Stimulated activated memory B cell treated with anti-CD40 and anti-IgM and Interleukin-4, amounts not matched to agents 10 μg/mL and 1 μg/mL and 100 μg/mL, for 72 hours (primary cell): Measurements from ENCODE around the gene FECH.

Experiments used
- ATAC-seq: fragments of 150-1000 bp; cut with Tn5 transposase; 2 replicates; pipeline ENCODE4 v1.10.0; 2021
- H3K27ac Mint-ChIP-seq: one replicate; pipeline ENCODE4 v1.8.0; 2022; ENCODE audit warnings: mild to moderate bottlenecking, mixed read lengths
- H3K27me3 Mint-ChIP-seq: one replicate; pipeline ENCODE4 v1.8.0; 2022; ENCODE audit warnings: mixed read lengths
- H3K36me3 Mint-ChIP-seq: one replicate; pipeline ENCODE4 v1.8.0; 2022; ENCODE audit warnings: mixed read lengths
- H3K4me1 Mint-ChIP-seq: one replicate; pipeline ENCODE4 v1.8.0; 2022; ENCODE audit warnings: mixed read lengths
- H3K4me3 Mint-ChIP-seq: one replicate; pipeline ENCODE4 v1.8.0; 2022; ENCODE audit warnings: mild to moderate bottlenecking, moderate library complexity, mixed read lengths
- H3K9me3 Mint-ChIP-seq: one replicate; pipeline ENCODE4 v1.8.0; 2022; ENCODE audit warnings: mixed read lengths

FECH gene

DNA sequence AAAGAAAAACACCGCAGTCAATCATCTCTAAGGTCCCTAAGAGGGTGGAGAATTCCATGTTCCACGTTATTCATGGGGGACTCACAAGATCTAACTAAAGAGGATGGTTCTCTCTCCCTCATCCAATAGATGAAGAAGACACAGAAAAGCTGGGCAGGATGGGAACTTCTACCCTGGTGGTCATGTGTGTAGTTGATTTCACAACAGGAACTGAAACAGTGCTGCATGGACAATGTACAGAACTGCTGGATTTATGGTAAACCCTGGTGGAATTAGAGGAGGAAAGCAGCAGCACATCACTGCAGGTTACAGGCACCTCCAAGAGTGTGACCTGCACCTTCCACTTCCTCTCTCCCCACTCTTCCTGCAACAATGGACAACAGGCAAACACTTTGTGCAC lies 31.4 kb downstream of the FECH start:
- ATAC-seq, result no peak
- H3K4me3 Mint-ChIP-seq, result no peak overlapping the region
- H3K9me3 Mint-ChIP-seq, result no peaks in the 10 kb centered on the region
- H3K4me1 Mint-ChIP-seq, result no peaks in the 10 kb centered on the region
- H3K36me3 Mint-ChIP-seq, result peaks cover 71% of the 10 kb centered on the region
- no peaks in the 10 kb centered on the region for H3K27me3 Mint-ChIP-seq
- no peak overlapping the region for H3K27ac Mint-ChIP-seq

DNA sequence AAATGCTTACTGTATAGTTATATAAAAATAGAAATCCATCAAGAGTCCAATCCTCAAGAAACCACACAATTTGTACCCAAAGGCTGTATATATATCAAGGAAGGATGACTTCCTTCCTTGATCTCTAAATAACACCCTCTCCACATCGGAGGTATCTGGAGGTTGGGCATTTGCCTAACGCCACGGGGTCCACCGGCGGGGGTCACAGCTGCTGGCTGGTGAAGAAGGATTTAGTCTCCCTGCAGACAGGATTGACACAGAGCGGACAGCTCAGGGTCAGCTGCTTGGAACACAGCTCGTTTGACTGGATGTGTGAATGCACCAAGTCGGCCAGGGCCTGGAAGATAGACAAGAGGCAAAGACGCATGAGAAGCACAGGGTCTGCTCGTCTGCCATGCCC lies 36.0 kb downstream of the FECH start:
- H3K4me1 Mint-ChIP-seq, result peaks cover 4% of the 10 kb centered on the region
- no peak for ATAC-seq
- H3K9me3 Mint-ChIP-seq, result no peaks in the 10 kb centered on the region
- H3K27ac Mint-ChIP-seq, result no peak overlapping the region
- peaks cover 41% of the 10 kb centered on the region for H3K36me3 Mint-ChIP-seq
- H3K27me3 Mint-ChIP-seq, result no peaks in the 10 kb centered on the region
- no peak overlapping the region for H3K4me3 Mint-ChIP-seq

DNA sequence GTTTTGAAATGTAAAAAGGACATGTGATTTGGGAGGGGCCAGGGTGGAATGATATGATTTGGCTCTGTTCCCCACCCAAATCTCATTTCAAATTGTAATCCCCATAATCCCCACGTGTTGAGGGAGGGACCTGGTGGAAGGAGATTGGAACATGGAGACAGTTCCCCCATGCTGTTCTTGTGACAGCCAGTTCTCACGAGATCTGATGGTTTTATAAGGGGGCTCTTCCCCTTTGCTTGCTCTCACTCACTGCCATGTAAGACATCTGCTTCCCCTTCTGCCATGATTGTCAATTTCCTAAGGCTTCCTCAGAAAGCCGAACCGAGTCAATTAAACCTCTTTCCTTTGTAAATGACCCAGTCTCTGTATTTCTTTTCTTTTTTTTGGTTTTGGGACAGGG lies 39.2 kb downstream of the FECH start:
- no peaks in the 10 kb centered on the region for H3K9me3 Mint-ChIP-seq
- no peak overlapping the region for H3K27ac Mint-ChIP-seq
- H3K4me1 Mint-ChIP-seq, result peaks cover 12% of the 10 kb centered on the region
- H3K36me3 Mint-ChIP-seq, result peaks cover 18% of the 10 kb centered on the region
- no peak for ATAC-seq
- no peaks in the 10 kb centered on the region for H3K27me3 Mint-ChIP-seq
- H3K4me3 Mint-ChIP-seq, result no peak overlapping the region

DNA sequence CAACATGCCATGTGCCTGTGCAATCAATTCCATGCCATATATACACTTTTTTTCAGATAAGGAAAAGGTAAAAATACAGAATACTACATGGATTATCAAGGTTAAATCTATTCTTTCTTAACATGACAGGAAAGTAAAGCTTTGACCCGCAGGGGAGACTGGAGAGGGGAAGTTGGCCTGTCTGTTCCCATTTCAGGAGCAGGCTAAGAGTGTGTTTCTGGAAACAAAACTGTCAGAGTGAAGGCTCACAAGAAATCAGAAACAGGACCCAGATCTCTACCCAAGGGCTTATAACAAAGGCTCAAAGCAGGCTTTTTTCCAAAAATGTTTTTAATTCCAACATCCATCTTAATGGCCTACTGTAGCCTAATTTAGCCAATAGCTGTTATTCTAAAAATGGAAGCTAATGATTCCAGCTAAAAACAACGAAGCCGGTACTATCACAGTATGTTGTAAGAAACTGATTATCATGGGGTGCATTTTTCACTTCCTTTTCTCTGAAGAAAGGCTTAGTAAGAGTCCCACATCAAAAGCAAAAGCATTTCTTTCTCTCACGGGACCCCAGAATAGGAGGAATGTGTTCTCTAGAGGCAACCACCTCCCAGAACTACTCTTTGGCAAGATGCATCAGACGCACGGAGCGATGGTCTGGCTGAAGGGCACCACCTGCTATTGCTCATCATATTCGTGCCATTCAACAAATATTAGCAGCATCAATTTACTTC lies 41.4 kb downstream of the FECH start:
- ATAC-seq, result peak; percentile 69
- Mint-ChIP-seq H3K4me3 (no peak overlapping the region), H3K4me1 (peaks cover 12% of the 10 kb centered on the region), H3K27me3 (no peaks in the 10 kb centered on the region), H3K9me3 (no peaks in the 10 kb centered on the region), H3K36me3 (peaks cover 9% of the 10 kb centered on the region), H3K27ac (no peak overlapping the region)

- no peaks in the 10 kb centered on the region for H3K9me3 Mint-ChIP-seq
- H3K4me3 Mint-ChIP-seq, result no peak overlapping the region
- peaks cover 12% of the 10 kb centered on the region for H3K4me1 Mint-ChIP-seq
- ATAC-seq, result no peak
- no peaks in the 10 kb centered on the region for H3K36me3 Mint-ChIP-seq
- no peaks in the 10 kb centered on the region for H3K27me3 Mint-ChIP-seq
- no peak overlapping the region for H3K27ac Mint-ChIP-seq
These were observed 42.9 kb downstream of the FECH start for GRCh38 chr18:57543560-57543959.

DNA sequence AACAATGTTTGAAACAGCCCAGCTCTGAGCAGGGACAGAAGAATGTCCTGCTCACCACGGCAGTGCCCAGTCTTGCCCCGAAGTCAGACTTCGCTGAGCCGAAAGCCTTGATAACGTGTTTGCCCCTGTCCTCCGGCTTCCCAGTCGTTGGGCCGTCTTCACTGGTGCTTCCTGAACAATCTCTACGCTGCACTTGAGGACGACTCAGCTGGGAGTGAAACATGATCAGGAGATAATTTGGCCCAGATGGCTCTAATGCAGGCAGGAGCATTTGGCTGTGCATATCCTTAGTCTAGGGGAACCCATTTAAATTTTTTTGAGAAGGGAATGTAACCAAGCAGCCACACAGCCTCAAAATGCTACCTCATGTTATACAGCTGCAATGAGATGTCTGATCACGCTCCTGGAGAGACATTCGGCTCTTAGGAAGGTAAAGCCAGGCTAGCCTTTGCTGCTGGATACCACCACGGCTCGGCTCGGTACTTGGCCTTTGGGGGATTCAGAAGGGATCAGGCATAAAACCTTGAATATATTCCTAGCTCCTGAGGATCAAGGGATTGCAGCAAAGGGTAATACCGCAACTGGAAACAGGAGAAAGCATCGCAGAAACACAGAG lies 43.6 kb downstream of the FECH start:
- Mint-ChIP-seq H3K27ac (no peak overlapping the region), H3K4me3 (no peak overlapping the region), H3K9me3 (no peaks in the 10 kb centered on the region), H3K36me3 (no peaks in the 10 kb centered on the region), H3K27me3 (no peaks in the 10 kb centered on the region), H3K4me1 (peaks cover 12% of the 10 kb centered on the region)
- no peak for ATAC-seq

- Mint-ChIP-seq H3K9me3 (no peaks in the 10 kb centered on the region), H3K27me3 (no peaks in the 10 kb centered on the region), H3K27ac (no peak overlapping the region), H3K36me3 (no peaks in the 10 kb centered on the region), H3K4me3 (no peak overlapping the region), H3K4me1 (peaks cover 12% of the 10 kb centered on the region)
- no peak for ATAC-seq
These were observed 44.4 kb downstream of the FECH start for GRCh38 chr18:57542126-57542525.

DNA sequence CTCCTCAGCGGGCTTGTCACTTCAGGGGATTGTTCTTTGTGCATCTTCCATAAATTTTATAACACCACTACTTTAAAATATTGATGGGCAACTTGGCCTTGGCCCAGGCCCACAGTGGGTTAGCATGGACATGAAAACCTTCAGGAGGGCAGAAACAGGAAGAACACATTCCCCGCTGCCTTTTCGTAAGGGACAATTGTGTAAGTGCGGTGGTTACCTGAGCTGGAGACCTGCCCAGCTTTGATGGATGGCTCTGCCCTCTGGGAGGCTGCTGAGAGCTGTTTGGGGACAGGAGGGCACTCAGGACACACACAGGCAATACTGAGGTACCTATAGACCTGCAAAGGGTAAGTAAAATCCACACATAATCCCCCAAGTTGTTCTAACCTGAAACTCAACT lies 46.8 kb downstream of the FECH start:
- no peak overlapping the region for H3K4me3 Mint-ChIP-seq
- no peaks in the 10 kb centered on the region for H3K36me3 Mint-ChIP-seq
- no peak for ATAC-seq

GRCh38 chr18:57538614-57539013 lies 47.9 kb downstream of the FECH start:
- Mint-ChIP-seq H3K9me3 (no peaks in the 10 kb centered on the region), H3K4me3 (no peak overlapping the region), H3K36me3 (no peaks in the 10 kb centered on the region), H3K27me3 (no peaks in the 10 kb centered on the region), H3K27ac (no peak overlapping the region), H3K4me1 (no peaks in the 10 kb centered on the region)
- no peak for ATAC-seq

More for the DNA sequence above, 46.8 kb downstream of the FECH start:
- Mint-ChIP-seq H3K27me3 (no peaks in the 10 kb centered on the region), H3K9me3 (no peaks in the 10 kb centered on the region), H3K4me1 (peaks cover under 1% of the 10 kb centered on the region), H3K27ac (no peak overlapping the region)

DNA sequence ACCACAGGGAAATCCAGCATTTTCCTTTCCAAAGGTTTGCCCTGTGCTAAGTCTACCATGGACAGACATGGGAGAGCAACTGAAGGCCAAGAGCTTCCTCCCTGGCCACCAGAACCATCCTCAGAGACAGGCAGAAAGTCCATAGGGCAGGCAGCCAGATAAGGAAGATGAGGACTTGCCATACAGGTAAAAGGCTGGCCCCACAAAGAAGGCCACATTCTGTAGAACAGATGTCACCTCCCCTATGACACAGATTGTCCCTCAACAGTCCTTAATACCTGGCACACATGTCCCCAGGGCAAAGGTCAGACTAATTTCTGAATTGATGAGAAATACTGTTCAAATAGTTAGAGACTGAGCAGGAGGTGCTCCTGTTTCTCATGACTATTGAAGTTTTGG lies 52.0 kb downstream of the FECH start:
- H3K36me3 Mint-ChIP-seq, result no peaks in the 10 kb centered on the region
- no peak overlapping the region for H3K4me3 Mint-ChIP-seq
- no peaks in the 10 kb centered on the region for H3K4me1 Mint-ChIP-seq
- H3K27ac Mint-ChIP-seq, result no peak overlapping the region
- no peak for ATAC-seq
- H3K27me3 Mint-ChIP-seq, result peaks cover under 1% of the 10 kb centered on the region
- H3K9me3 Mint-ChIP-seq, result no peaks in the 10 kb centered on the region

DNA sequence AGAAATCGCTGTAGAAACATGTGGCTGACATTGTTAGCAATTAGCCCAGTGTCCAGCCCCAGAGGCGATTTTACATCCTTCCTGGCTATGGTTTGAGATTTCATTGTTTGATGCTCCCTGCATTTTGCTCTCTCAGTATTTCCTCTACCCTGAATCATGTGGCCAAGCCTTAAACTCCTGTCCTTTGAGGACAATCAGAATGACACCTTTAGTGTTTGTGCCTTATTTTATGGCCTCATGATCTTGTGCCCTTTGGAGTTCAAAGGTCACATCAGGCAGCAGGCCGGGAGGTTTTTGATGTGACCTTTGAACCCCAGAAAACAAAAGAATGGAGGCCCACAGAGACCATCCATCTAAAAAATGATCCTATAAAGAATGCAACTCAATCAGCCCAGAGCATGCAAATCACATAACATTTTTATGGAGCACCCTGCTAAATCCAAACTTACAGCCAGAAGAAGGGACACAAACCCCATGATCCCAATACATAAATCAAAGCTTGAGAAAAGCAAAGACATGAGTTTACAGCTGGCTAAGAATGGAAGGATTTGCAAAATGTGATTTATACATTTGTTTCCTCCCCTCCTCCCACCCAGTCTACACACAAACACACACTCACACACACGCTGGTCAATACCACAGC lies 52.5 kb downstream of the FECH start:
- no peak for ATAC-seq
- Mint-ChIP-seq H3K27me3 (peaks cover 6% of the 10 kb centered on the region), H3K9me3 (no peaks in the 10 kb centered on the region), H3K4me3 (no peak overlapping the region), H3K36me3 (no peaks in the 10 kb centered on the region), H3K4me1 (no peaks in the 10 kb centered on the region), H3K27ac (no peak overlapping the region)

GRCh38 chr18:57533006-57533867 lies 53.3 kb downstream of the FECH start:
- Mint-ChIP-seq H3K4me1 (no peaks in the 10 kb centered on the region), H3K27me3 (peaks cover 11% of the 10 kb centered on the region), H3K27ac (no peak overlapping the region), H3K4me3 (no peak overlapping the region), H3K36me3 (no peaks in the 10 kb centered on the region), H3K9me3 (no peaks in the 10 kb centered on the region)
- ATAC-seq, result no peak

DNA sequence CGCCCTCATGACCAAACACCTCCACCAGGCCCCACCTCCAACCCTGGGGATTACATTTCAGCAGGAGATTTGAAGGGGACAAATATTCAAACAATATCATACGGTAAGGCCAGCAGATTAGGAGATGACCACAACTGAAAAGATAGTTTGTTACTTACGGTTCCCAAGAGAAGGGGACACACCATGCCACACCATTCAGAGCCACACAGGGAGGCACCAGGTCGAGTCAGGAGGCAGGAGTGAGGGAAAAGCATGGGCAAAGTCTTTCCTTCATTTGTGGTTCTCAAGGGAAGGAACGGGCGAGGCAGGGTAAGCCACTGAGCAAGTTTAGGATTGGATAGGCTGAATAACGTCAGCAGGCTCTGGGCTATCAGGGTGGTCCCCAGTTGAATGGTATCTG lies 57.4 kb downstream of the FECH start:
- H3K36me3 Mint-ChIP-seq, result no peaks in the 10 kb centered on the region
- peaks cover 7% of the 10 kb centered on the region for H3K9me3 Mint-ChIP-seq
- H3K4me3 Mint-ChIP-seq, result no peak overlapping the region
- H3K4me1 Mint-ChIP-seq, result peaks cover 7% of the 10 kb centered on the region
- ATAC-seq, result no peak
- peaks cover 11% of the 10 kb centered on the region for H3K27me3 Mint-ChIP-seq
- H3K27ac Mint-ChIP-seq, result no peak overlapping the region

GRCh38 chr18:57527556-57528229 lies 58.8 kb downstream of the FECH start:
- Mint-ChIP-seq H3K4me3 (no peak overlapping the region), H3K9me3 (peaks cover 7% of the 10 kb centered on the region), H3K36me3 (no peaks in the 10 kb centered on the region), H3K27me3 (peaks cover 11% of the 10 kb centered on the region), H3K27ac (no peak overlapping the region), H3K4me1 (peaks cover 16% of the 10 kb centered on the region)
- ATAC-seq, result no peak
